GM19351 (cell line): ENCODE data around the gene UQCRC2.
A peak's percentile ranks its signal among the peaks of the same experiment; 100 is the strongest.
"Not testable (repeated sequence)": the region's sequence is repeated elsewhere in the genome, so short reads cannot be mapped to it uniquely, and the experiment has no call there.

ENCODE experiments used
- ATAC-seq: cut with Tn5 transposase; IDR thresholded peaks from one replicate; pipeline ENCODE4 v1.9.1; 2021; ENCODE audit warnings: mild to moderate bottlenecking, moderate library complexity; ENCODE audit not compliant: unreplicated experiment

UQCRC2 gene

DNA sequence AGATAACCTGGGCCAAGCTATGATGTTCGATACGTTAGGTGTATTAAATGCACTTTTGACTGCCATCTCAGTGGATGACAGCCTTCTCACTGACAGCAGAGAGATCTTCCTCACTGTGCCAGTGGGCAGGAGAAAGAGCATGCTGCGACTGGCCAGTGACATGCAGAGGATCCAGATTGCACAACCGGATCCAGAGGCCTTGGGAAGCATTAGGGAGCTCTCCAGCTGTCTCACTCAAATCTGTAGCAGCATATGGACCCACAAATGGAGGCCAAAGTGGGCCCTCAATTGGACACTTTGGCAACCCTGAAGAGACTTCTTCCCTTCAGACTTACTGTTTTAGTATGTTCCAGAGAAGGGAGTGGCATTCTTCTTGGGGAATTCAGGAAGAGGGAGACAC lies 26.9 kb downstream of the UQCRC2 start:
- ATAC-seq = no peak

- no peak for ATAC-seq
These were observed 28.9 kb downstream of the UQCRC2 start for GRCh38 chr16:21982108-21982507.

- no peak for ATAC-seq
These were observed 30.9 kb downstream of the UQCRC2 start for GRCh38 chr16:21984062-21984461.

GRCh38 chr16:21985524-21985923 lies 32.4 kb downstream of the UQCRC2 start:
- no peak for ATAC-seq

- ATAC-seq = no peak
These were observed 33.6 kb downstream of the UQCRC2 start for GRCh38 chr16:21986692-21987246.

DNA sequence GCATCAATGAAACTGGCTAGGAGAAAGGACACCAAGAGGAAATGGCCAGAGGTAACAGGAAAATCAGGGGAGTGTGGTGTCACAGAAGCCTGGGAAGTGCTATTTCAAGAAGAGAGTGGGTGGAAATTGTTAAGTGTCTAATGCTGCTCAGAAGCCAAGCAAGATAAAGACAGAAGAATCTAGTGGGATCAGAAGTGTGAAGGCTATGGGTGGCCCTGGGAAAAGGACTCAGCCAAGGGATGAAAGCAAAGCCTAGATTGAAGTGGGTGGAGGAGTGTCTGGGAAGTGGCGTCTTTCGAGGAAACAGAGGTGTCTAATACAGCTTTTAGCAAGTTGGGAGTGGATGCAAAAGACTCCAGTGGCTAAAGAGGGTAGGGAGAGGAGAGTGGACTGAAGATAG lies 34.3 kb downstream of the UQCRC2 start:
- no peak for ATAC-seq

GRCh38 chr16:21989133-21989532 lies 36.0 kb downstream of the UQCRC2 start:
- ATAC-seq = no peak

DNA sequence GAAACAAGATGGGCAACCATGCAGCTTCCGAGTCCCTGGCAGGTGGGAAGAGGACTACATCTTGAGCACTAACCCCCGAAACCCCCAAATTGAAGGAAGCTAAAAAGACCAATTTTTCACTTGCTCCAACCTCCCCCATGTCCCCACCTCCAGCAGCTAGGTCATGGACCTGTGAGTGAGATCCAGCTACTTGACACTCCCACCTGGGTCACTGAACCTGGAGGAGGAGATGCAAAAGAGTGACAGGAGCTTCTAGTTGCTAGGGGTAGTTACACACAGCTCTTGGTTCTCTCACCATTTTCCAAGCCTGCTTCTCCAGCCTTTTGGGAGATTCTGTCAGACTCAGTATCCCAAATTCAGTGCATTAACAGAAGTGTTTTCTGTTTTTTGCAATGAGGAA lies 36.6 kb downstream of the UQCRC2 start:
- ATAC-seq = no peak

- ATAC-seq = no peak
These were observed 37.3 kb downstream of the UQCRC2 start for GRCh38 chr16:21990381-21990944.

DNA sequence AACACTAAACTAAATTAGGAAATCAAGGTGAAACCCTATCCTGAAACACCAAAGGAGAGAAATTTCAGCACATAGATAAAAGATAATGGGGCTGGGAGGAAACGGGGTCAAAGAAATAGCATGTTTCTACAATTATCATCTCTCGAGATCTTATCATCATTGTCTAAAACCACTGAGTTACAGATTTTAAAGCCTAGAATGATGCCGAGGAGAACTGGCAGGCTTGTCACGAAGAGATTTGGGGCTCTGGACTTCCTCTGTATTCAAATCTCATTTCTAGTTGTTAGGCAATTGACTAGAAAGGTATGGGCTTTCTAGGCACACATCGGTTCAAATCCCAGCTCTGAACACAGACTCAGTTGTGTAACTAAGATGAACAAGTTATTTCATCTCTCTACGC lies 38.5 kb downstream of the UQCRC2 start:
- no peak for ATAC-seq

- no peak for ATAC-seq
These were observed 41.8 kb downstream of the UQCRC2 start for GRCh38 chr16:21994856-21995465.

GRCh38 chr16:21996923-21997696 lies 43.9 kb downstream of the UQCRC2 start:
- no peak for ATAC-seq

- no peak for ATAC-seq
These were observed 44.7 kb downstream of the UQCRC2 start for GRCh38 chr16:21997697-21998480.

DNA sequence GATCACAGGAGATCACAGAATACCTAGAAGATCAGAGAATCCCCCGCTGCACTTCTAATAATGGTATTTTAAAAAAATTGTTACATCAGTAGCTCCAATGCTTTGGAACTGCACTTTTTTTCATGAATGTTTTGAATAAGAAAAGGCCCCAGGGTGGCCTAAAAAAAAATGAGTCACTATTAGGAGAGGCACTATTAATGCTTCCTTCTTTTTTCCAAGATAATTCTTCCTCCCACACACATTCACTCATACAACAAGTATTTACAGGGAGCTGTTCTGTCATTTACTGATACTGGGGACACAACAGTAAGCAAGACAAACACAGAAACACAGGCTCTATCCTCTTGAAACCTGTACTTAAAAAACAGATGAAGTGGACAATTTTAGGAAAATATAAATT lies 48.4 kb downstream of the UQCRC2 start:
- no peak for ATAC-seq

DNA sequence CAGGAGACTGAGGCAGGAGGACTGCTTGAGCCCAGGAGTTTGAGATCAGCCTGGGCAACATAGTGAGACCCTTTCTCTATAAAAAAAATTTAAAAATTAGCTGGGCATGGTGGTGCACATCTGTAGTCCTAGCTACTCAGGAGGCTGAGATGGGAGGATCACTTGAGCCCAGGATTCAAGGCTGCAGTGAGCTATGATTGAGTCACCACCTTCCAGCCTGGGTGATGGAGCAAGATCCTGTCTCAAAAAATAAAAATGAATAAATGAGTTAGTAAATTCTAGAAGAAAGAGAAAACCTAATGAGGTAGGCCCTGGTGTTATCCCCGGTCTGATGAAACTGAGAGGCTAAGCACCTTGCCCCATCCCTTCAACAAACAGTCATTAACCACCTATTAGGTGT lies 48.9 kb downstream of the UQCRC2 start:
- ATAC-seq = not testable (repeated sequence)

DNA sequence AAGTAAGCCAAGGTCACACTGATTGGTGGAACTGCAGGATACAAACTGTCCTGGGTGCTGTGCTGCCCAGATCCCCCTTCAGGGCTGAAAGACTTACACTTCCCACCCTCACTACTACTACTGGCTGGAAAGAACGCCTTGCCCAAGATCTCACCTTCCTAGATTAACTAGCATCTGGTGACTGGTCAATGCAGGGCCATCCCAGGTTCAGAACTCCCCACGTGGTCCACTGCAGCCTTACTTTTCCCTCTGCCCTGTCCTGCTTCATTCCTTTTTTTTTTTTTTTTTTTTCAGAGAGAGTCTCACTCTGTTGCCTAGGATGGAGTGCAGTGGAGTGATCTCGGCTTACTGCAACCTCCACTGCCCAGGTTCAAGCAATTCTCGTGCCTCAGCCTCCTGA lies 50.0 kb downstream of the UQCRC2 start:
- ATAC-seq = no peak

GRCh38 chr16:22004341-22004740 lies 51.2 kb downstream of the UQCRC2 start:
- ATAC-seq = no peak

- ATAC-seq = no peak
These were observed 52.6 kb downstream of the UQCRC2 start for GRCh38 chr16:22005746-22006145.

GRCh38 chr16:22006636-22007035 lies 53.5 kb downstream of the UQCRC2 start:
- no peak for ATAC-seq

DNA sequence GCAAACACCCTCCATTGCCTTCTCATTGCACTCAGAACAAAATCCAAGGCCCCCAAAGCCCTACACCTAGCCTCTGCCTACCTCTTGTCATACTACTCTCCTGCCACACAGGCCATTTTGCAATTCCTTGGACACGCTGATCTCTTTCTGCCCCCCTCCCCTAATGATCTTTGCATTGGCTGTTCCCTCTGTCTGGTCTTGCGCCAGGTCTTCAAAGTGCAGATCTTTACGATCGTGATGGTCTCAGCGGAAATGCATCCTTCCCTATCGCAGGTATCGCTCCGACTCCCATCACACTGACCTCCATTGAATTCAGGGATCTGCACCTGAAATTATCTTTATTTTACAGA lies 54.0 kb downstream of the UQCRC2 start:
- ATAC-seq = no peak

DNA sequence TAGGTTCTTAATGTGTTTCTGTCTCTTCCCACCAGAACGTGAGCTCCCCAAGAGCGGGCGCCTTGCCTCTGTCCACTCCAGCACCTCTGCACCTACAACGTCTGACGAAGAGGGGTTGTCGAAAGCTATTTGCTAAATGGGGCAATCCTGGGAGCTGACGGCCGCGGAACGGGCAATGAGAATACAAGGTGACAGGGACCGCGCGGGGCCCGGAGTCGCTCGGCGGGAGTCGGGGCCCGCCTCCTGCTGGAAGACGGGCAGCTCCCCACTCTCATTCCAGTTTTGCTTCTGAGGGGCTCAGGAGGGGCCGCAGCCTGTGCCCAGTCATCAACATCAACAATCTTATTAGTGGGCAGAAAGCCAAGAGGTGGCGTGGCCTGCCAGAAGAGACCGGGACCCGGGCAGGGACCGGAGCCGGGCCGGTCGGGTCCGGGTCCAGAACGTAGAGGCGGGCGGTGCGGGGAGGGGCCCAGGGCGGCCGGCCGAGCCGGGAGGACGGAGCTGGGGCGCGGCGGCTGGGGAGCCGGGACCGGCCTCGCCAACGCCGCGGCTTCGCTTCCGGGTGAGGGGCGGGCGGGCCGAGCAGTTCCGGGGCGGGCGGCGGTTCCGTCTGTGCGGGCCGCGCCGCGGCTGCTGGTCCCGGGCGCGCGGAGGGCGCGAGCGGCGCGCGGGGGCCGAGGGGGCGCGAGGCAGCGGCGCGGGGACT lies 54.5 kb downstream of the UQCRC2 start, which contains the start of gene MOSMO:
Gene MOSMO, plus strand, starts transcription at position 603 of the 706 bp plus-strand sequence. CDS start 191 bp downstream, outside the sequence.
- peak; percentile 75 for ATAC-seq
